HG03469 (cell line): ENCODE measurements around the gene HMGCL.
"Not testable (repeated sequence)": the region's sequence is repeated elsewhere in the genome, so short reads cannot be mapped to it uniquely, and the experiment has no call there.

Experiments used
- ATAC-seq: cut with Tn5 transposase; IDR thresholded peaks from one replicate; pipeline ENCODE4 v1.9.1; 2021; ENCODE audit warnings: mild to moderate bottlenecking, moderate library complexity, moderate number of reproducible peaks; ENCODE audit not compliant: unreplicated experiment

HMGCL gene

GRCh38 chr1:23825076-23825761, at the start of gene HMGCL:
Gene HMGCL, minus strand, starts transcription at chr1:23825429. Its CDS starts 14 bp downstream, at chr1:23825415.
- ATAC-seq = no peak

GRCh38 chr1:23872421-23872820, 47.2 kb upstream of the HMGCL start:
- no peak for ATAC-seq

- ATAC-seq = no peak
Measured at GRCh38 chr1:23869051-23869450, 43.8 kb upstream of the HMGCL start.

GRCh38 chr1:23868557-23869016, 43.4 kb upstream of the HMGCL start:
- ATAC-seq = no peak

- peak; percentile 82 for ATAC-seq
Measured at GRCh38 chr1:23867895-23868556, 42.8 kb upstream of the HMGCL start, which contains the start of gene FUCA1. Gene FUCA1, minus strand, starts transcription at chr1:23868290. Its CDS starts 4 bp downstream, at chr1:23868286.

GRCh38 chr1:23867542-23867894, 42.3 kb upstream of the HMGCL start:
- ATAC-seq = no peak

- no peak for ATAC-seq
Measured at GRCh38 chr1:23865543-23865930, 40.3 kb upstream of the HMGCL start.

- ATAC-seq = no peak
Measured at GRCh38 chr1:23864801-23865542, 39.7 kb upstream of the HMGCL start.

- ATAC-seq = no peak
Measured at GRCh38 chr1:23862640-23863039, 37.4 kb upstream of the HMGCL start.

- ATAC-seq = no peak
Measured at GRCh38 chr1:23854568-23854967, 29.3 kb upstream of the HMGCL start.

GRCh38 chr1:23853124-23853523, 27.9 kb upstream of the HMGCL start:
- ATAC-seq = not testable (repeated sequence)

- not testable (repeated sequence) for ATAC-seq
Measured at GRCh38 chr1:23851406-23851805, 26.2 kb upstream of the HMGCL start.

GRCh38 chr1:23848673-23849616, 23.7 kb upstream of the HMGCL start:
- no peak for ATAC-seq

- not testable (repeated sequence) for ATAC-seq
Measured at GRCh38 chr1:23847482-23848095, 22.4 kb upstream of the HMGCL start.

- ATAC-seq = no peak
Measured at GRCh38 chr1:23845163-23845562, 19.9 kb upstream of the HMGCL start.

GRCh38 chr1:23843644-23844043, 18.4 kb upstream of the HMGCL start:
- ATAC-seq = no peak

- ATAC-seq = no peak
Measured at GRCh38 chr1:23838401-23838866, 13.2 kb upstream of the HMGCL start.

- ATAC-seq = no peak
Measured at GRCh38 chr1:23837908-23838307, 12.7 kb upstream of the HMGCL start.

- no peak for ATAC-seq
Measured at GRCh38 chr1:23836037-23836436, 10.8 kb upstream of the HMGCL start.

- ATAC-seq = not testable (repeated sequence)
Measured at GRCh38 chr1:23834156-23834555, 8.9 kb upstream of the HMGCL start.
